Measurements from ENCODE around the gene WDPCP. TPM values are rescaled to one million over a fixed set of nuclear protein-coding genes. Genes with fewer than 3 reads are reported as not detected.

The WDPCP gene
- total RNA-seq, 1 donor from 2014 or later = 9.1 TPM

DNA sequence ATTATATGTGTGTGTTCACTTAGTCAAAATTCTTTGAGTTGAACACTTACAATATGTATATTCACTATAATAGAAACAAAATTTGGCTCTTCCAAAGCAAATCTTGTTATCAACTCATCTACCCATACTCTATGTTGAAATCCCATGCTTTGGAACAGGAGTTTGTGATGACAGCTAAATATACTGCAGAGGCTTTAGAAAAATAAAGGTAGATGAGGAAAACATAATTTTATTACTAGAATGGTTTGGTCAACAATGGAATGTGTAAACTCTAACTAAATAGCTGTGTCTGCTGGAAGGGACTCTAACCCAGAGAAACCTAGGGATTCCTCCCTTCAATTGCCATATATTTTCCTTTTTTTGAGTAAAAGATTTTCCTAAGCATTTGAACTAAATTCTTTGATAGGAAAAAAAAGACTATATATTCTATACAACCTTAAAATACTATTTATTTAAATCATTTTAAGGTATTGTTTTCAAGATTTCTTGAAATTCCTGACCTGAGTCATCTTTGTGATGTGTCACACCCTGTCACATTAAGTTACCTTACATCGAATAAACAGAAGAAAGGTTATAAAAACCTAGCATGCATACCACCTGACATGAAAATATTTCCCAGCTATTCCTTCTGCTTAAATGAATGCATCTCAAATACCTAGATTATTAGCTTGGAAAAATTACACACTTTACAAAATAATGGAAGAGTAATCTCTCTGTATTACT is 362.2 kb downstream of the WDPCP start:
- Mint-ChIP-seq H3K4me3 (no peak overlapping the region), H3K27me3 (ENCODE audit: low read depth) (no peaks in the 10 kb centered on the region), H3K27ac (ENCODE audit: unreplicated experiment) (no peak overlapping the region), H3K4me1 (no peaks in the 10 kb centered on the region), H3K36me3 (ENCODE audit: low read depth) (no peaks in the 10 kb centered on the region), H3K9me3 (peaks cover 6% of the 10 kb centered on the region)
- TF ChIP-seq, protein P1, sequence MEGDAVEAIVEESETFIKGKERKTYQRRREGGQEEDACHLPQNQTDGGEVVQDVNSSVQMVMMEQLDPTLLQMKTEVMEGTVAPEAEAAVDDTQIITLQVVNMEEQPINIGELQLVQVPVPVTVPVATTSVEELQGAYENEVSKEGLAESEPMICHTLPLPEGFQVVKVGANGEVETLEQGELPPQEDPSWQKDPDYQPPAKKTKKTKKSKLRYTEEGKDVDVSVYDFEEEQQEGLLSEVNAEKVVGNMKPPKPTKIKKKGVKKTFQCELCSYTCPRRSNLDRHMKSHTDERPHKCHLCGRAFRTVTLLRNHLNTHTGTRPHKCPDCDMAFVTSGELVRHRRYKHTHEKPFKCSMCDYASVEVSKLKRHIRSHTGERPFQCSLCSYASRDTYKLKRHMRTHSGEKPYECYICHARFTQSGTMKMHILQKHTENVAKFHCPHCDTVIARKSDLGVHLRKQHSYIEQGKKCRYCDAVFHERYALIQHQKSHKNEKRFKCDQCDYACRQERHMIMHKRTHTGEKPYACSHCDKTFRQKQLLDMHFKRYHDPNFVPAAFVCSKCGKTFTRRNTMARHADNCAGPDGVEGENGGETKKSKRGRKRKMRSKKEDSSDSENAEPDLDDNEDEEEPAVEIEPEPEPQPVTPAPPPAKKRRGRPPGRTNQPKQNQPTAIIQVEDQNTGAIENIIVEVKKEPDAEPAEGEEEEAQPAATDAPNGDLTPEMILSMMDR (conservative IDR thresholded peaks at IDR 0.05) = no peak
- DNase-seq (ENCODE audit: low read depth, low spot score) = no peak

GRCh38 chr2:63218800-63219526 is 369.3 kb downstream of the WDPCP start:
- TF ChIP-seq, protein P1 (conservative IDR thresholded peaks at IDR 0.05) = no peak
- Mint-ChIP-seq H3K27ac (ENCODE audit: unreplicated experiment) (no peak overlapping the region), H3K4me3 (no peak overlapping the region), H3K4me1 (no peaks in the 10 kb centered on the region), H3K36me3 (ENCODE audit: low read depth) (peaks cover 5% of the 10 kb centered on the region), H3K9me3 (peaks cover 2% of the 10 kb centered on the region), H3K27me3 (ENCODE audit: low read depth) (no peaks in the 10 kb centered on the region)
- no peak for DNase-seq (ENCODE audit: low read depth, low spot score)

DNA sequence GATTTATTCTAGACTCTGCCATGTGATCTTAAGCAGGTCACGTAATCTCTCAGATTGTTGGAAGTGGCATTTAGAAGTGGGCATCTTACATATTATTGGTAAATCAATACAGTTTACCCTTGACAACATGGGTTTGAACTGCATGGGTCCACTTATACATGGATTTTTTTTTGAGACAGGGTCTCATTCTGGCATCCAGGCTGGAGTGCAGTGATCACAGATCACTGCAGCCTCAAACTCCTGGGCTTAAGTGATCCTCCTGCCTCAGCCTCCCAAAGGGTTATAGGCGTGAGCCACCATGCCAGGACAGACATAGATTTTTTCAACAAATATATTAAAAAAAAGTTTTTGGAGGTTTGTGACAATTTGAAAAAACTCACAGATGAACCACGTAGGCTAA is 393.0 kb downstream of the WDPCP start:
- peaks cover 5% of the 10 kb centered on the region for H3K36me3 Mint-ChIP-seq (ENCODE audit: low read depth)
- no peaks in the 10 kb centered on the region for H3K4me1 Mint-ChIP-seq
- no peak overlapping the region for H3K4me3 Mint-ChIP-seq
- H3K27ac Mint-ChIP-seq (ENCODE audit: unreplicated experiment) = no peak overlapping the region
- TF ChIP-seq, protein P1 (conservative IDR thresholded peaks at IDR 0.05) = no peak
- peaks cover 3% of the 10 kb centered on the region for H3K9me3 Mint-ChIP-seq
- no peaks in the 10 kb centered on the region for H3K27me3 Mint-ChIP-seq (ENCODE audit: low read depth)
- no peak for DNase-seq (ENCODE audit: low read depth, low spot score)

- Mint-ChIP-seq H3K9me3 (peaks cover 3% of the 10 kb centered on the region), H3K36me3 (ENCODE audit: low read depth) (peaks cover 5% of the 10 kb centered on the region), H3K27me3 (ENCODE audit: low read depth) (no peaks in the 10 kb centered on the region), H3K4me1 (no peaks in the 10 kb centered on the region), H3K27ac (ENCODE audit: unreplicated experiment) (no peak overlapping the region), H3K4me3 (no peak overlapping the region)
- TF ChIP-seq, protein P1 (conservative IDR thresholded peaks at IDR 0.05) = no peak
- no peak for DNase-seq (ENCODE audit: low read depth, low spot score)
These were observed 394.1 kb downstream of the WDPCP start for GRCh38 chr2:63194175-63194574.

GRCh38 chr2:63192889-63193774 is 395.1 kb downstream of the WDPCP start:
- H3K36me3 Mint-ChIP-seq (ENCODE audit: low read depth) = no peaks in the 10 kb centered on the region
- no peak overlapping the region for H3K27ac Mint-ChIP-seq (ENCODE audit: unreplicated experiment)
- peaks cover 5% of the 10 kb centered on the region for H3K4me1 Mint-ChIP-seq
- TF ChIP-seq, protein P1 (conservative IDR thresholded peaks at IDR 0.05) = no peak
- no peaks in the 10 kb centered on the region for H3K27me3 Mint-ChIP-seq (ENCODE audit: low read depth)
- H3K9me3 Mint-ChIP-seq = peaks cover 3% of the 10 kb centered on the region
- H3K4me3 Mint-ChIP-seq = no peak overlapping the region
- no peak for DNase-seq (ENCODE audit: low read depth, low spot score)
